HG03175 (cell line): Measurements from ENCODE around the gene KIRREL1.

Source experiments
- ATAC-seq: cut with Tn5 transposase; IDR thresholded peaks from one replicate; pipeline ENCODE4 v1.9.1; 2021; ENCODE audit warnings: mild to moderate bottlenecking, moderate library complexity; ENCODE audit not compliant: unreplicated experiment

KIRREL1 gene

DNA sequence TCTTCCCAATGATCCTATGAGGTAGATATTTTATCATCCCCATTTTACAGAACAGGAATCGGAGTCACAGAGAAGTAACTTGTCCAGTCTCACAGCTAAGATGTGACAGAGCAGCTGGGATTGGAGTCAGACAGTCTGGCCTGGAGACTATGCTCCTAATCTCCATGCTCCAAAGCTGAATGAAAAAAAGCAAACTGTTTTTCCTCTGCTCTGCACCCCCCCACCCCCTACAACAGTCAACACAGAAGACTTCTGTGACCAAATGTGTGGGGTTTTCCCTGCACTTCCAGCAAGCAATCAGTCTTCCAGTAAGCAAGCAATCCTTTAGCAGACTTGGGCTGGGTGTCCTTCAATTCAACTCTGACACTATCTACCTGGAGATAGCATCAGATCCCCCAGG, 33.2 kb downstream of the KIRREL1 start:
- ATAC-seq = no peak

- ATAC-seq = no peak
Measured at GRCh38 chr1:158027508-158027907, 34.1 kb downstream of the KIRREL1 start.

GRCh38 chr1:158028969-158029368, 35.5 kb downstream of the KIRREL1 start:
- ATAC-seq = no peak

GRCh38 chr1:158035014-158035413, 41.6 kb downstream of the KIRREL1 start:
- ATAC-seq = no peak

- ATAC-seq = no peak
Measured at GRCh38 chr1:158035976-158036583, 42.6 kb downstream of the KIRREL1 start.

DNA sequence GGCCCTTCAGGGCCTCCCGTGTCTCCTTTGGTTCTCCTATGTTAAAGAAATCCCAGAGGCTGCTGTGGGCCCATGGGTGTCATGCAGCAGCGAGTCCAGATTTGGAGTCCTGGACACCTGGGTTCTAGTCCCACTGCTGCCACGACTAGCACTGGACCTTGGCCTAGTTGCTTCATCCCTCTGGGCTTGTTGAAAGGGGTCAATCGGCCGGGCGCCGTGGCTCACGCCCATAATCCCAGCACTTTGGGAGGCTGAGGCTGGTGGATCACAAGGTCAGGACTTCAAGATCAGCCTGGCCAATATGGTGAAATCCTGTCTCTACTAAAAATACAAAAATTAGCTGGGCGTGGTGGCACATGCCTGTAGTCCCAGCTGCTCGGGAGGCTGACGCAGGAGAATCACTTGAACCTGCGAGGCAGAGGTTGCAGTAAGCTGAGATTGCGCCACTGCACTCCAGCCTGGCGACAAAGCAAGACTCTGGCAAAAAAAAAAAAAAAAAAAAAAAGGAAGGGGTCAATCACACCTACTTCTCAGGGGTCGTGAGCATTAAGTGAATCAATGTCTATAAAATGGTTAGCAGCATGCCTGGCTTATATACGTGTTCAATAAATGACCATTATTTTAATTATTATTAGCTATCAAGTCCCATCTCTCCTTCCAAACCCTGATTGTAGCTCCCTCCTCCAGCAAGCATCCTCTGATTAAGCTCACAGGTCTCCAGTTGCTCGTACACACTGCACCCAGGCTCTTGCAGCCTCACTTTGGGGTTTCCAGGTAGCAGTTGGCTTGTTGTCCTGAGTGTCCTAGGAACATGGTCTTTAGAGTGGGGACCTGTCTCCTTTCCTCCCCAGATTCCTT, 43.8 kb downstream of the KIRREL1 start:
- ATAC-seq = no peak

- ATAC-seq = no peak
Measured at GRCh38 chr1:158037866-158038359, 44.5 kb downstream of the KIRREL1 start.

- ATAC-seq = no peak
Measured at GRCh38 chr1:158038793-158039192, 45.3 kb downstream of the KIRREL1 start.

GRCh38 chr1:158039380-158039779, 45.9 kb downstream of the KIRREL1 start:
- ATAC-seq = no peak

GRCh38 chr1:158040323-158040722, 46.9 kb downstream of the KIRREL1 start:
- ATAC-seq = no peak

DNA sequence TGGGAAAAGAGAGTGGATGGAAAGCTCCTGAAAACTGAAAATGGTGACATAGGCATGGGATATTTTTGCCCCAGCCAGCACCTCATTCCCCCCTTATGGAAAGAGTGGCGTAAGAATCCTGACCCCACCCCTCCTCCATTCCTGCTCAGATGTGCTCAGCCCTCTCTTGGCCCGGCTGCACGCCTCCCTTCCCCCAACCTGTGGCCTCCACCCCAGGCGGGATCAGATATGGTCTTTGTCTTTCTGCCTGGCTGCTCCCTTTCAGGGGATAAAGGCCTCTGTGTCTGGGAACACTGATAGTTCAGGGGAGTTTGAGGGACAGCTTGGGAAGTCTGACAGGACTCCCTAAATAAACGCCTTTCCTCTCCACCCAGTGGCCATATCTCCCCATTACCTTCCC, 49.8 kb downstream of the KIRREL1 start:
- ATAC-seq = no peak

DNA sequence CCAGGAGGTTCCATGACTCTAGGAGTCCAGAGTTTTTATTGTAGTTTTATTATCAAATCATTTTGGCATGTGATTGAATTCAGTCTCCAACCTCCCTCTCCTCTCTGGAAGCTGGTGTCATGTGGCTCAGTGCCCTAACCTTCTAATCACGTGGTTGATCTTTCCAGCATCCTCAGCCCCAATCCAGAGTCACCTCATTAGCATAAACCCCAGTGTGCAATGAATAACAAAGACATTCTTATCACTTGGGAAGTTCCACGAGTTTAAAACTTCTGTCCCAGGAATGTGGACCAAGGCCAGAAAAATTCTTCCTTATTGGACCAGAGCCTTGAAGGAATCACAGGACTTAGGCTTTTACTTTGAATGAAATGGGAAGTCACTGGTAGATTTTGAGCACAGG, 52.2 kb downstream of the KIRREL1 start:
- ATAC-seq = no peak

GRCh38 chr1:158046715-158047510, 53.5 kb downstream of the KIRREL1 start:
- no peak for ATAC-seq

DNA sequence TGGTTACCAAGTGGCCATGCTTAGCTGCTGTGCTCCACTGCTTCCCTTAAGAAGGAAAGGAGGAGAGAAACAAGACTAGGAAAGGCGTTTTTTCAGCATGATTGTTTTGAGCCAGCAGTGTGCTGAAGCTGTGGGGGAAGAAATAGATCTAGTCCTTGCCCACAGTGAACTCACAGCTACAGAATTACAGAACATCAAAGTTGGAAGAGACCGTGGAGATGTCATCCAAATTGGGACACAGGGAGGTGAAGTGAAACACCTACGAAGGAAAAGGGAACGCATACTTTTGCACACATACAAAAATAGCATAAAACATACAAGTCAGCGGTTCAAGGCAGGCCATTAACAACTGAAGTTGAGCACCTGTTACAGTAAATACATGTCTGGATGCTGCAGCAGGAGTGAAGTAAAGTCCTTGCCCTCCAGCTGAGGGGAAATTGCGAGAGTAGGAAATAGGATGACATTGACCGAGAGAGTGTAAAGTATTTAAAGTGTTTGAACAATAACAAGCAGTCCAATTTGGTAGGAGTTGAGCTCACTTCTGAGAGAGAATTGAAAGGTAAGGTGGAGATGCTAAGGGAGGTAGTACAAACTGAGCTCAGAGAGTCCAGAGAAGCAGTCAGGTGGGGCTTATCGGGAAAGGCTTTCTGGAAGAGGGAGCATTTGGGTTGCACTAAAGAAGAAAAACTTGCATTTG, 55.1 kb downstream of the KIRREL1 start:
- ATAC-seq = no peak

DNA sequence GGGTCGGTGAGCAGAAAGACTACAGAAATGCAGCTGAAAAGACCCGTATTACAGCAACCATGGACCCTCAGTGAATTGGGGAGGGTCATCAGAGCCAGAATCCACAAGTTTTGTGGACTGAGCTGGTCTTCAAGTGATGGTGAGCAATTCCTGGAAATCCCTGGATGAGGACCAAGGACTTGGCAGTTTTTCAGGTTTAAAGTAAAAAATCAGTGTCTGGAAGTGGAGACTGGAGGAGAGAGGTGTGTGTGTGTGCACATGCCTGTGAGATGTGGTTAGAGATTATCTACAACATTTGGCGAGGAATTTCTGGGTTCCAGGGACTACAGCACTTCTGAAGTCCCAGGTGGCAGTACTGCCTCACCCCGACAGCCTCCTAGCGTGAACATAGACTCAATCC, 56.4 kb downstream of the KIRREL1 start:
- no peak for ATAC-seq

- ATAC-seq = no peak
Measured at GRCh38 chr1:158053276-158053675, 59.8 kb downstream of the KIRREL1 start.

GRCh38 chr1:158054721-158055120, 61.3 kb downstream of the KIRREL1 start:
- ATAC-seq = no peak

DNA sequence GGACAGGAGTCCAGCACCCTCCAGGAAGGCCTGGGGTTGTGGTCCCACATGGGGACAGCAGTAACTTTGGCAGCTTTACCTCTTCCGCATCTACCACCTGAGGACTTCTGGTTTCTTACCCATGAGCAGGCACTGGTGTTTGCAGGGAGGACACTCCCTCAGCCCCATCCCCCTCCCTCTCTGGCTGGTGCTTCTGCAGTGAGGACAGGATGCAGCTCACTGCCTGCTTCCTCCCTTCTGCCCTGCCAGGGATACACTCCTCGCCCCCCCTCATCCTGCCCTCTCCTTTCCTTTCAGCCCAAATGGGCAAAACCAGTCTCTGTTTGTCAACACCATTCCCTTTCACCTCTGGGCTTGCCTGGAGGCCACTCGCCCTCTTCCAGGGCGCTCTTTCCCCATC, 62.4 kb downstream of the KIRREL1 start:
- no peak for ATAC-seq

DNA sequence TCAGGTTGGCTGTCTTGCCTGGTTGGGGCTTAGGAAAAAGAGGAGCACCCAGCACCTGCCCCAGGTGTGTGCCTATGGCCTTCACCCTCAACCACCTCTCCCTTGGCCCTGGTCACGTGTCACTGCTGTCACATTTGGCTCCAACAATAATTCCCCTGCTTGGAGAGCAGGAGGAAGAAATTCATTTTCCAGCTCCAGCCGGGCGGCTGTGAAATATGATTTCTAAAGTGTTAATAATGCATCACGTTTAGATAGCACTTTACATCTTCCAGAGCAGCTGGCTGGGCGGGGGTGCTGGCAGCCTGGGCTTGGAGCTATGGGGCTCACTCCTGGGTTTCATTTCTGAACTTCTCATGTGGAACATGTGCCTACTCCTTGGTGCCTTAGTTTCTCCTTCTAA, 63.1 kb downstream of the KIRREL1 start:
- no peak for ATAC-seq

- no peak for ATAC-seq
Measured at GRCh38 chr1:158058237-158058985, 65.0 kb downstream of the KIRREL1 start.
